HCT116 (cell line): ENCODE data around the gene ACAP2.

ENCODE experiments used
- CEBPB ChIP-seq: IDR thresholded peaks from 2 replicates; pipeline ENCODE4 v1.6.1; 2012; ENCODE audit warnings: low read depth
- CTCF ChIP-seq, 3 experiments: fragments of 200-600 bp in 1 of 3; sonication (generic) in 1 of 3; IDR thresholded peaks in 2 of 3; conservative IDR thresholded peaks in 1 of 3; 2 replicates each; pipeline ENCODE4 v1.5.1; 2012 to 2017; ENCODE audit warnings: low read depth in 2 of 3, low read length in 2 of 3, antibody characterized with exemption in 1 of 3, borderline replicate concordance in 1 of 3, control low read depth in 1 of 3, mild to moderate bottlenecking in 1 of 3, mixed read lengths in 1 of 3, mixed run types in 1 of 3, moderate library complexity in 1 of 3; ENCODE audit not compliant: insufficient read depth in 1 of 3
- POLR2A ChIP-seq: IDR thresholded peaks from 2 replicates; pipeline ENCODE4 v1.7.0; 2011; ENCODE audit warnings: borderline replicate concordance; ENCODE audit not compliant: insufficient read depth, insufficient read length; ENCODE audit errors: extremely low read depth
- SIN3A ChIP-seq: IDR thresholded peaks from 2 replicates; pipeline ENCODE4 v1.6.1; 2012; ENCODE audit warnings: low read depth

GRCh38 chr3:195224980-195225580 lies 217.7 kb downstream of the ACAP2 start:
- TF ChIP-seq CTCF (IDR thresholded peaks at IDR 0.05 in 2 of 3, conservative IDR thresholded peaks at IDR 0.05 in 1 of 3; ENCODE audit: borderline replicate concordance in 1 of 3, insufficient read depth in 1 of 3, low read depth in 2 of 3, low read length in 2 of 3) (no peak), CEBPB (no peak), SIN3A (no peak), POLR2A (no peak)
